Fibroblast of lung (primary cell): ENCODE data around the gene CERS4. TPM values are rescaled to one million over a fixed set of nuclear protein-coding genes. Genes with fewer than 3 reads are reported as not detected.

ENCODE experiments used
- DNase-seq, 2 donors: peaks; one replicate each; pipeline versions ENCODE4 v3.0.0 to v3.0.0-alpha.2; 2010; ENCODE audit warnings: low read depth in 2 of 2
- H2AFZ ChIP-seq: 2 replicates; pipeline ENCODE4 v1.5.1; 2012; ENCODE audit warnings: low read length, control low read depth, inconsistent platforms
- H3K27ac ChIP-seq: 2 replicates; pipeline ENCODE4 v1.5.1; 2011; ENCODE audit warnings: low read length, control low read depth; ENCODE audit not compliant: insufficient read depth
- H3K27me3 ChIP-seq: 2 replicates; pipeline ENCODE4 v1.5.1; 2011; ENCODE audit warnings: mild to moderate bottlenecking, low read length; ENCODE audit not compliant: control insufficient read depth, insufficient read depth
- H3K36me3 ChIP-seq: 2 replicates; pipeline ENCODE4 v1.5.1; 2011; ENCODE audit warnings: low read length; ENCODE audit not compliant: control insufficient read depth, insufficient read depth
- H3K4me1 ChIP-seq: 2 replicates; pipeline ENCODE4 v1.5.1; 2011; ENCODE audit warnings: low read length; ENCODE audit not compliant: control insufficient read depth, insufficient read depth; ENCODE audit errors: extremely low read depth
- H3K4me2 ChIP-seq: 2 replicates; pipeline ENCODE4 v1.5.1; 2011; ENCODE audit warnings: low read length, control low read depth; ENCODE audit not compliant: insufficient read depth; ENCODE audit errors: extremely low read depth
- H3K4me3 ChIP-seq, 4 experiments: fragments of 200-600 bp in 1 of 4; sonication (generic) in 1 of 4; replicated peaks in 1 of 4; 2 replicates each; pipeline ENCODE4 v1.5.1; 2011 to 2016; ENCODE audit warnings: low read length in 4 of 4, low read depth in 3 of 4, mild to moderate bottlenecking in 3 of 4, control low read depth in 2 of 4, inconsistent platforms in 1 of 4, mixed read lengths in 1 of 4; ENCODE audit not compliant: insufficient read depth in 1 of 4; ENCODE audit errors: control extremely low read depth in 1 of 4
- H3K79me2 ChIP-seq: 2 replicates; pipeline ENCODE4 v1.5.1; 2012; ENCODE audit warnings: mild to moderate bottlenecking, low read length, inconsistent platforms; ENCODE audit not compliant: control insufficient read depth, insufficient read depth
- H3K9ac ChIP-seq: 2 replicates; pipeline ENCODE4 v1.5.1; 2011; ENCODE audit warnings: mild to moderate bottlenecking, low read length, control low read depth; ENCODE audit not compliant: insufficient read depth
- H3K9me3 ChIP-seq: 2 replicates; pipeline ENCODE4 v1.5.1; 2012; ENCODE audit warnings: low read depth, low read length; ENCODE audit not compliant: control insufficient read depth, insufficient read depth
- H4K20me1 ChIP-seq: 2 replicates; pipeline ENCODE4 v1.5.1; 2011; ENCODE audit warnings: low read length; ENCODE audit not compliant: control insufficient read depth, insufficient read depth; ENCODE audit errors: extremely low read depth
- EZH2 ChIP-seq: IDR thresholded peaks from 2 replicates; pipeline ENCODE4 v1.5.1; 2012; ENCODE audit warnings: low read length, control low read depth, mild to moderate bottlenecking; ENCODE audit errors: missing control alignments
- polyA plus RNA-seq, 2 donors: library from polyadenylated mRNA; depleted of rRNA in 1 of 2; stranded (reverse) in 1 of 2; unstranded in 1 of 2; fragments of >200 nt; gene quantifications; 2 replicates each; pipeline ENCODE4 v1.2.1, GENCODE V29; 2011 to 2012; ENCODE audit warnings: missing spikeins in 1 of 2
- total RNA-seq: library from RNA; depleted of rRNA; stranded (reverse); fragments of >200 nt; gene quantifications from 2 replicates; pipeline ENCODE4 v1.2.1, GENCODE V29; 2014
- TF ChIP-seq, protein P1 (sequence below), 2 donors: IDR thresholded peaks in 1 of 2; conservative IDR thresholded peaks in 1 of 2; 1 replicate in 1 of 2; 2 replicates in 1 of 2; pipeline ENCODE4 v1.5.1; 2011 to 2012; ENCODE audit warnings: low read length in 2 of 2, control low read depth in 1 of 2, inconsistent platforms in 1 of 2, low read depth in 1 of 2, mild to moderate bottlenecking in 1 of 2

Gene CERS4
- total and polyA plus RNA-seq, 2 donors (not counting 1 experiment from before 2014, with no cell fraction given): 0.74 to 17.0 TPM

DNA sequence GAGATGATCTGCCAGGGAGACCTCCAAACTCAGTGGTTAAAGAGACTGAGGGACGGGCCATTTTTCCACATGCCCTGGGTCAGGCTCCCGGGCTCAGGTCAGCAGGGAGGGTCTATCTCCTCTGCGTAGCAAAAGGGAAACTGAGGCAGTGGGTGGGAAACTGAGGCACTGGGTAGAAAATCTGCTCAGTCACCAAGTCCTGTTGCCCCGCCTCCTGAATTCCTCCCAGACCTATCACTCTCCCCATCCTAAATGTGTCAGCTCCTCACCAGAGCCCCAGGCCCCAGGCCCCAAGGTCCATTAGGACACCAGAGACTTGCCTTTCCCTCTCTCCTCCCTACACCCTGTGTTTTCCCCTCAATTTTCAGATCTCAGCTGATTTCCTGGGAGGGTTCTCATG is 96.6 kb downstream of the CERS4 start:
- TF ChIP-seq, protein P1, sequence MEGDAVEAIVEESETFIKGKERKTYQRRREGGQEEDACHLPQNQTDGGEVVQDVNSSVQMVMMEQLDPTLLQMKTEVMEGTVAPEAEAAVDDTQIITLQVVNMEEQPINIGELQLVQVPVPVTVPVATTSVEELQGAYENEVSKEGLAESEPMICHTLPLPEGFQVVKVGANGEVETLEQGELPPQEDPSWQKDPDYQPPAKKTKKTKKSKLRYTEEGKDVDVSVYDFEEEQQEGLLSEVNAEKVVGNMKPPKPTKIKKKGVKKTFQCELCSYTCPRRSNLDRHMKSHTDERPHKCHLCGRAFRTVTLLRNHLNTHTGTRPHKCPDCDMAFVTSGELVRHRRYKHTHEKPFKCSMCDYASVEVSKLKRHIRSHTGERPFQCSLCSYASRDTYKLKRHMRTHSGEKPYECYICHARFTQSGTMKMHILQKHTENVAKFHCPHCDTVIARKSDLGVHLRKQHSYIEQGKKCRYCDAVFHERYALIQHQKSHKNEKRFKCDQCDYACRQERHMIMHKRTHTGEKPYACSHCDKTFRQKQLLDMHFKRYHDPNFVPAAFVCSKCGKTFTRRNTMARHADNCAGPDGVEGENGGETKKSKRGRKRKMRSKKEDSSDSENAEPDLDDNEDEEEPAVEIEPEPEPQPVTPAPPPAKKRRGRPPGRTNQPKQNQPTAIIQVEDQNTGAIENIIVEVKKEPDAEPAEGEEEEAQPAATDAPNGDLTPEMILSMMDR (conservative IDR thresholded peaks at IDR 0.05 in 1 of 2, IDR thresholded peaks at IDR 0.05 in 1 of 2; ENCODE audit: low read depth in 1 of 2, low read length in 2 of 2): no peak
- TF ChIP-seq EZH2: no peak
- H2AFZ ChIP-seq: no peak overlapping the region
- no peak overlapping the region for H3K9ac ChIP-seq
- no peaks in the 10 kb centered on the region for H3K27me3 ChIP-seq
- no peaks in the 10 kb centered on the region for H3K9me3 ChIP-seq
- peaks cover 5% of the 10 kb centered on the region for H3K36me3 ChIP-seq
- H3K4me1 ChIP-seq: peaks cover 9% of the 10 kb centered on the region
- H3K79me2 ChIP-seq: no peaks in the 10 kb centered on the region
- no peaks in the 10 kb centered on the region for H4K20me1 ChIP-seq
- DNase-seq: no peak
- no peak overlapping the region for H3K4me2 ChIP-seq
- no peak overlapping the region for H3K4me3 ChIP-seq
- H3K27ac ChIP-seq: no peak overlapping the region

DNA sequence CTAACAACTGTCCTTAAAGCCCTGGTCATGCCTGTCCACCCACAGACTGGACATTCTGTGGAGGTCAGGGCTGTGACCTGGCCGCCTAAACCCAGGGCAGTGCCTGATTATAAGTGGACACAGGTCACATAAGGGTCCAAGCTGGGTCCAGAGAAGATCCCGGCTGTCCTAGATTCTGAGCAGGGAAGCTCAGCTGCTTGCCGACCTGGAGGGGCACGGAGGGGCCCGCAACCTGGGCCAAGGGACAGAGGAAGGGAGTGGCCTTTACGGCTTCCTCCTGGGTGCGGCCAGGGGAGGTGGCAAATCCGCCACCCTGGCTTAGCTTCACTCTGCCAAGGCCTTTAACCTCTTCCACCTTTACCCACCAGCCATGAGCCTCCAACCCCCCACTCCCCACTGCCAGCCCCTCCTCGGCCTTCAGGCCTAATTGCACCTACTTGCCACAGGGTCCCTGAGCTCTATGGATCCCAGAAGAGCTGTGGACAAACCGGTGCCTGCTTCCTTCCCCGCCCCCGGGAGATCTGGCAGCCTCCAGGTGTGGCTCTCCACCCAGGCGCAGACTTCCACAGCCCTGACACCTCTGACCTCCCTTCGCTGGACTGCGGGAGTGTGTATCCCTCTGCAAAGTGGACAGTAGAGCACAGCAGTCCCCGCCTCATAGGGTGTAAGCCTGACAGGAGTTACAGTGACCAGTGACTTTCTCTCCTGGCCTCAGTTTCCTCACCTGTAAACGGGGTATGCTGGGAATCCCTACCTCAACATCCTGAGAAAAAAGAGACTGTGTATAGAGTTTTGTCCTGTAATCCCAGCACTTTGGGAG is 97.3 kb downstream of the CERS4 start:
- no peaks in the 10 kb centered on the region for H3K79me2 ChIP-seq
- no peak overlapping the region for H3K4me3 ChIP-seq
- H3K4me1 ChIP-seq: peaks cover 9% of the 10 kb centered on the region
- H3K27ac ChIP-seq: no peak overlapping the region
- no peak overlapping the region for H3K9ac ChIP-seq
- no peaks in the 10 kb centered on the region for H3K27me3 ChIP-seq
- H3K9me3 ChIP-seq: no peaks in the 10 kb centered on the region
- H2AFZ ChIP-seq: no peak overlapping the region
- H4K20me1 ChIP-seq: no peaks in the 10 kb centered on the region
- TF ChIP-seq, protein P1 (conservative IDR thresholded peaks at IDR 0.05 in 1 of 2, IDR thresholded peaks at IDR 0.05 in 1 of 2; ENCODE audit: low read depth in 1 of 2, low read length in 2 of 2): no peak
- TF ChIP-seq EZH2: no peak
- no peak for DNase-seq
- peaks cover 7% of the 10 kb centered on the region for H3K36me3 ChIP-seq
- no peak overlapping the region for H3K4me2 ChIP-seq

DNA sequence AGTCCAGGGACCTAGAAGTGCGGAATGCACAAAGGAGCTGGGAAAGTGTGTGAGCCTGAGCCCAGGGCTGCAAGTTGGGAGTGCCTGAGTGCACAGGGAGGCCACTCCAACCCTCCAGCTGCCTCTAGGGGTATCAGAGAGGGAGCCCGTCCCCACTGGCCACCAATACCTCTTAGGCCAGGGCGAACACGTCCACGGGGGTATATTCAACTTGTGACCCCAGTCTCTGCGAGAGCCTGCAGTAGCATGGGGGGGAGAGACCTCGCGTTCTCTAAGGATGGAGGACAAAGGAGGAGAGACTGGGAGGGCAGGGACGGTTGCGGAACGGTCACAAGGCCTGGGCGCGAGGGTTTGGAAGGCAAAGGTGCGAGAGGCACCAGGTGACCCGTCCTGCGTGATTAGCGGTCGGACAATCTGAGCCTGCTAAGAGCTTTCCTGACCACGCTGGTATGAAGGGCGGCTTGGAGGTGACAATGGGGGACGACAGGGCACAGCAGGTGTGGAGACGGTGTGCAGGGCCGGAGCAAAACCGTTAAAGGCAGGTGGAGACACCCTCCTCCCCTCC is 98.3 kb downstream of the CERS4 start:
- peaks cover 9% of the 10 kb centered on the region for H3K4me1 ChIP-seq
- TF ChIP-seq, protein P1 (conservative IDR thresholded peaks at IDR 0.05 in 1 of 2, IDR thresholded peaks at IDR 0.05 in 1 of 2; ENCODE audit: low read depth in 1 of 2, low read length in 2 of 2): no peak
- TF ChIP-seq EZH2: no peak
- peak overlapping the region; percentile 65 for H3K9ac ChIP-seq
- H3K4me2 ChIP-seq: peak overlapping the region; percentile 87
- H2AFZ ChIP-seq: peak overlapping the region; percentile 52
- H3K4me3 ChIP-seq: peak overlapping the region; percentile 27 to 65 (median 48)
- no peaks in the 10 kb centered on the region for H3K27me3 ChIP-seq
- H3K27ac ChIP-seq: peak overlapping the region; percentile 61
- no peaks in the 10 kb centered on the region for H3K79me2 ChIP-seq
- DNase-seq: no peak
- no peaks in the 10 kb centered on the region for H4K20me1 ChIP-seq
- H3K36me3 ChIP-seq: peaks cover 7% of the 10 kb centered on the region
- H3K9me3 ChIP-seq: no peaks in the 10 kb centered on the region
